Measurements from ENCODE around the gene PSMA1. TPM values are rescaled to one million over a fixed set of nuclear protein-coding genes. Genes with fewer than 3 reads are reported as not detected.

The PSMA1 gene
- total RNA-seq, 1 experiment from 2014 or later = 143 TPM

GRCh38 chr11:14463623-14464022, 56.6 kb downstream of the PSMA1 start:
- ChIA-PET CTCF (no interaction called here), POLR2A (ENCODE audit: unreplicated experiment) (no interaction called here)

DNA sequence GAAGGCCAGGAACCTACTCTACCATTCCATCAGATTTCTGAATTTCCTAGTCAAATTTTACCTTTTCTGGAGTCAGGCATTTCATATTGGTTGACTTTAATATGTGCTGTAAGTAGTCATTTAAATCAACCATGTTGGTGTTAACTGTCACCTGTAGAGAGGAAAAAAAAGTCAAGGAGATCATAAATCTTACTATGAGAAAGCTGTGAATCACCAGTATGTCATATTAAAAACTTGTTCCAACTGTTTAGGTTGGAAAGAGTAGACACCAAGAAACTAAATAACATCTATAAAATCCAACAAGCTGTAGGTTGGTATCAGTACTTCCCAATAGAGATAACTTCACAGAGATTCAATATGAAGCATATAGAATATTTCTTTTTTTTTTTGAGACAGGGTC, 60.0 kb downstream of the PSMA1 start:
- Histone ChIP-seq H3K4me1 (replicated peaks; ENCODE audit: insufficient read depth) (peaks cover 12% of the 10 kb centered on the region), H2AFZ (no peak overlapping the region), H3F3A (ENCODE audit: insufficient read depth, low read depth) (peaks cover 12% of the 10 kb centered on the region; the same call in 1 of the 2 replicates), H3K27me3 (ENCODE audit: insufficient read depth, low read depth) (no peaks in the 10 kb centered on the region), H3K9me3 (ENCODE audit: insufficient read depth, low read depth) (no peaks in the 10 kb centered on the region), H4K20me1 (ENCODE audit: insufficient read depth) (no peaks in the 10 kb centered on the region), H3K79me2 (ENCODE audit: low read depth) (no peaks in the 10 kb centered on the region), H3K4me2 (no peak overlapping the region), H3K36me3 (ENCODE audit: low read depth) (peaks cover 25% of the 10 kb centered on the region), H3K27ac (no peak overlapping the region), H3K9me2 (ENCODE audit: insufficient read depth) (no peaks in the 10 kb centered on the region), H3K4me3 (no peak overlapping the region)
- intact Hi-C loops (cut with micrococcal nuclease; ENCODE audit: unreplicated experiment) = no loop called here
- CTCF ChIA-PET = no interaction called here
- TF ChIP-seq, protein P1, sequence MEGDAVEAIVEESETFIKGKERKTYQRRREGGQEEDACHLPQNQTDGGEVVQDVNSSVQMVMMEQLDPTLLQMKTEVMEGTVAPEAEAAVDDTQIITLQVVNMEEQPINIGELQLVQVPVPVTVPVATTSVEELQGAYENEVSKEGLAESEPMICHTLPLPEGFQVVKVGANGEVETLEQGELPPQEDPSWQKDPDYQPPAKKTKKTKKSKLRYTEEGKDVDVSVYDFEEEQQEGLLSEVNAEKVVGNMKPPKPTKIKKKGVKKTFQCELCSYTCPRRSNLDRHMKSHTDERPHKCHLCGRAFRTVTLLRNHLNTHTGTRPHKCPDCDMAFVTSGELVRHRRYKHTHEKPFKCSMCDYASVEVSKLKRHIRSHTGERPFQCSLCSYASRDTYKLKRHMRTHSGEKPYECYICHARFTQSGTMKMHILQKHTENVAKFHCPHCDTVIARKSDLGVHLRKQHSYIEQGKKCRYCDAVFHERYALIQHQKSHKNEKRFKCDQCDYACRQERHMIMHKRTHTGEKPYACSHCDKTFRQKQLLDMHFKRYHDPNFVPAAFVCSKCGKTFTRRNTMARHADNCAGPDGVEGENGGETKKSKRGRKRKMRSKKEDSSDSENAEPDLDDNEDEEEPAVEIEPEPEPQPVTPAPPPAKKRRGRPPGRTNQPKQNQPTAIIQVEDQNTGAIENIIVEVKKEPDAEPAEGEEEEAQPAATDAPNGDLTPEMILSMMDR (conservative IDR thresholded peaks at IDR 0.05) = no peak
- no peak for TF ChIP-seq EZH2 (IDR thresholded peaks at IDR 0.05; ENCODE audit: low read depth)
- POLR2A ChIA-PET (ENCODE audit: unreplicated experiment) = no interaction called here
- no peak for DNase-seq
- BruUV-seq (replicated peaks) = no TSS peak

More at GRCh38 chr11:14463623-14464022, 56.6 kb downstream of the PSMA1 start:
- DNase-seq = no peak
- H3K9me2 ChIP-seq (ENCODE audit: insufficient read depth) = no peaks in the 10 kb centered on the region
- no peak overlapping the region for H2AFZ ChIP-seq
- no TSS peak for BruUV-seq (replicated peaks)
- H3F3A ChIP-seq (ENCODE audit: insufficient read depth, low read depth) = no peaks in the 10 kb centered on the region
- H3K27ac ChIP-seq = no peak overlapping the region
- H3K27me3 ChIP-seq (ENCODE audit: insufficient read depth, low read depth) = no peaks in the 10 kb centered on the region
- H3K4me3 ChIP-seq = no peak overlapping the region
- peaks cover 43% of the 10 kb centered on the region for H3K36me3 ChIP-seq (ENCODE audit: low read depth)
- H3K4me2 ChIP-seq = no peak overlapping the region
- H3K79me2 ChIP-seq (ENCODE audit: low read depth) = no peaks in the 10 kb centered on the region
- intact Hi-C loops (cut with micrococcal nuclease; ENCODE audit: unreplicated experiment) = no loop called here
- TF ChIP-seq, protein P1 (conservative IDR thresholded peaks at IDR 0.05) = no peak
- TF ChIP-seq EZH2 (IDR thresholded peaks at IDR 0.05; ENCODE audit: low read depth) = no peak
- no peaks in the 10 kb centered on the region for H3K4me1 ChIP-seq (replicated peaks; ENCODE audit: insufficient read depth)
- H3K9me3 ChIP-seq (ENCODE audit: insufficient read depth, low read depth) = no peaks in the 10 kb centered on the region
- no peaks in the 10 kb centered on the region for H4K20me1 ChIP-seq (ENCODE audit: insufficient read depth)

GRCh38 chr11:14458377-14458776, 61.8 kb downstream of the PSMA1 start:
- no peaks in the 10 kb centered on the region for H3K9me2 ChIP-seq (ENCODE audit: insufficient read depth)
- H3K27me3 ChIP-seq (ENCODE audit: insufficient read depth, low read depth) = no peaks in the 10 kb centered on the region
- H3K4me1 ChIP-seq (replicated peaks; ENCODE audit: insufficient read depth) = peaks cover 13% of the 10 kb centered on the region
- BruUV-seq (replicated peaks) = no TSS peak
- no peak overlapping the region for H2AFZ ChIP-seq
- H3K9me3 ChIP-seq (ENCODE audit: insufficient read depth, low read depth) = no peaks in the 10 kb centered on the region
- no peak overlapping the region for H3K4me3 ChIP-seq
- peaks cover 12% of the 10 kb centered on the region; the same call in 1 of the 2 replicates for H3F3A ChIP-seq (ENCODE audit: insufficient read depth, low read depth)
- no peak overlapping the region for H3K27ac ChIP-seq
- TF ChIP-seq, protein P1 (conservative IDR thresholded peaks at IDR 0.05) = no peak
- no peak for TF ChIP-seq EZH2 (IDR thresholded peaks at IDR 0.05; ENCODE audit: low read depth)
- POLR2A ChIA-PET (ENCODE audit: unreplicated experiment) = no interaction called here
- no peaks in the 10 kb centered on the region for H3K79me2 ChIP-seq (ENCODE audit: low read depth)
- CTCF ChIA-PET = no interaction called here
- intact Hi-C loops (cut with micrococcal nuclease; ENCODE audit: unreplicated experiment) = loop anchor here (5.0 kb wide), 1 partner anchor 101 kb away; the partner anchor contains the start of gene RRAS2
- no peak overlapping the region for H3K4me2 ChIP-seq
- no peak for DNase-seq
- H4K20me1 ChIP-seq (ENCODE audit: insufficient read depth) = no peaks in the 10 kb centered on the region
- H3K36me3 ChIP-seq (ENCODE audit: low read depth) = peaks cover 17% of the 10 kb centered on the region

Data from PC-9 (cell line).